HCT116 (cell line): ENCODE results near the gene PKN2. TPM values are rescaled to one million over a fixed set of nuclear protein-coding genes. Genes with fewer than 3 reads are reported as not detected.

ENCODE experiments used
- ATAC-seq: fragments of 200-7000 bp; cut with Tn5 transposase; 2 replicates; pipeline ENCODE4 v1.9.1; 2020; ENCODE audit warnings: mild to moderate bottlenecking, moderate library complexity
- BruUV-seq: library from RNA; stranded (reverse); fragments of 400-500 nt; replicated peaks from 2 replicates; lab custom pipeline; 2021; lab: Mats Ljungman, UMichigan
- CTCF ChIA-PET: fragments of 300-600 bp; sonication (Branson Sonifier 250); formaldehyde crosslinking; loops from one replicate; lab custom pipeline; 2021; ENCODE audit warnings: antibody characterized with exemption; lab: Charles Lee
- POLR2A ChIA-PET: fragments of 300-600, 350-600 bp; sonication (Branson Sonifier 250); formaldehyde crosslinking; loops from one replicate; lab custom pipeline; 2021; ENCODE audit warnings: antibody characterized with exemption; lab: Charles Lee
- RAD21 ChIA-PET, 2 experiments: fragments of 300-600 bp; sonication (Branson Sonifier 250); formaldehyde crosslinking; loops; one replicate each; lab custom pipeline; 2023; ENCODE audit warnings: low total read pairs in 2 of 2; ENCODE audit not compliant: uncharacterized antibody in 2 of 2, unreplicated experiment in 2 of 2, low non-redundant PET in 1 of 2; lab: Charles Lee
- DNase-seq: peaks from one replicate; pipeline ENCODE4 v3.0.0-alpha.2; 2010; ENCODE audit warnings: low read depth, low spot score
- H2AFZ ChIP-seq: fragments of 200-600 bp; shearing (Covaris generic), sonication (generic); 2 replicates; pipeline ENCODE4 v1.6.1; 2017; ENCODE audit warnings: low read depth, mixed run types, mixed read lengths, antibody characterized with exemption, low read length; ENCODE audit not compliant: poor library complexity, severe bottlenecking
- H3K27ac ChIP-seq: 2 replicates; pipeline ENCODE4 v1.5.1; 2012; ENCODE audit warnings: low read depth, low read length
- H3K27me3 ChIP-seq: fragments of 200-600 bp; sonication (generic); 2 replicates; pipeline ENCODE4 v1.6.1; 2016; ENCODE audit warnings: mixed run types, low read length, mixed read lengths; ENCODE audit not compliant: insufficient read depth
- H3K36me3 ChIP-seq, 2 experiments: fragments of 200-500 bp in 1 of 2; fragments of 200-600 bp in 1 of 2; sonication (Bioruptor generic) in 1 of 2; sonication (generic) in 1 of 2; 2 replicates each; pipeline versions ENCODE4 v1.5.1 to v1.6.1; 2014 to 2016; ENCODE audit warnings: low read length in 2 of 2, inconsistent platforms in 1 of 2, mixed read lengths in 1 of 2, mixed run types in 1 of 2; ENCODE audit not compliant: insufficient read depth in 2 of 2, control insufficient read depth in 1 of 2
- H3K4me1 ChIP-seq, 2 experiments: fragments of 200-600 bp in 1 of 2; sonication (generic) in 1 of 2; 2 replicates each; pipeline versions ENCODE4 v1.5.1 to v1.6.1; 2012 to 2017; ENCODE audit warnings: low read length in 2 of 2, inconsistent platforms in 1 of 2, mild to moderate bottlenecking in 1 of 2, mixed read lengths in 1 of 2, mixed run types in 1 of 2, moderate library complexity in 1 of 2; ENCODE audit not compliant: insufficient read depth in 2 of 2, control insufficient read depth in 1 of 2
- H3K4me2 ChIP-seq: fragments of 200-600 bp; sonication (generic); 2 replicates; pipeline ENCODE4 v1.6.1; 2017; ENCODE audit warnings: mixed run types, low read length, mixed read lengths
- H3K4me3 ChIP-seq, 2 experiments: fragments of 200-600 bp in 1 of 2; sonication (generic) in 1 of 2; replicated peaks in 1 of 2; 2 replicates each; pipeline ENCODE4 v1.5.1; 2011 to 2016; ENCODE audit warnings: low read length in 2 of 2, control low read depth in 1 of 2, low read depth in 1 of 2, mild to moderate bottlenecking in 1 of 2, mixed read lengths in 1 of 2, mixed run types in 1 of 2
- H3K79me2 ChIP-seq: fragments of 200-600 bp; sonication (generic); 2 replicates; pipeline ENCODE4 v1.6.1; 2017; ENCODE audit warnings: mild to moderate bottlenecking, mixed run types, low read length, moderate library complexity, mixed read lengths; ENCODE audit not compliant: insufficient read depth
- H3K9ac ChIP-seq: fragments of 200-600 bp; sonication (generic); 2 replicates; pipeline ENCODE4 v1.6.1; 2016; ENCODE audit warnings: low read length, mixed read lengths
- H3K9me2 ChIP-seq: fragments of 200-600 bp; sonication (generic), shearing (Covaris generic); 2 replicates; pipeline ENCODE4 v1.6.1; 2017; ENCODE audit warnings: mixed run types, mild to moderate bottlenecking, moderate library complexity; ENCODE audit not compliant: insufficient read depth
- H3K9me3 ChIP-seq, 2 experiments: fragments of 200-500 bp in 1 of 2; fragments of 200-600 bp in 1 of 2; sonication (Bioruptor generic) in 1 of 2; sonication (generic) in 1 of 2; 2 replicates each; pipeline ENCODE4 v1.6.1; 2014 to 2017; ENCODE audit warnings: low read length in 2 of 2, mixed read lengths in 2 of 2, inconsistent platforms in 1 of 2, low read depth in 1 of 2, mild to moderate bottlenecking in 1 of 2, mixed run types in 1 of 2, moderate library complexity in 1 of 2; ENCODE audit not compliant: control insufficient read depth in 1 of 2, insufficient read depth in 1 of 2
- H4K20me1 ChIP-seq: fragments of 200-600 bp; sonication (generic), shearing (Covaris generic); 2 replicates; pipeline ENCODE4 v1.6.1; 2017; ENCODE audit warnings: mixed run types, mild to moderate bottlenecking, moderate library complexity; ENCODE audit not compliant: insufficient read depth
- EGR1 ChIP-seq: IDR thresholded peaks from 2 replicates; pipeline ENCODE4 v1.6.1; 2012; ENCODE audit warnings: low read depth
- EZH2 ChIP-seq: fragments of 200-600 bp; sonication (generic); IDR thresholded peaks from 2 replicates; pipeline ENCODE4 v1.6.1; 2017; ENCODE audit warnings: antibody characterized with exemption, mixed run types
- EZH2phosphoT487 ChIP-seq: fragments of 200-600 bp; IDR thresholded peaks from 2 replicates; pipeline ENCODE4 v1.6.1; 2018; ENCODE audit warnings: antibody characterized with exemption, borderline replicate concordance
- FOSL1 ChIP-seq: IDR thresholded peaks from 2 replicates; pipeline ENCODE4 v1.6.1; 2012; ENCODE audit warnings: low read depth
- JUND ChIP-seq: IDR thresholded peaks from 2 replicates; pipeline ENCODE4 v1.6.1; 2012
- POLR2A ChIP-seq: IDR thresholded peaks from 2 replicates; pipeline ENCODE4 v1.7.0; 2011; ENCODE audit warnings: borderline replicate concordance; ENCODE audit not compliant: insufficient read depth, insufficient read length; ENCODE audit errors: extremely low read depth
- POLR2AphosphoS5 ChIP-seq: IDR thresholded peaks from 2 replicates; pipeline ENCODE4 v1.6.1; 2011; ENCODE audit warnings: mild to moderate bottlenecking, low read depth, low read length, moderate library complexity
- RAD21 ChIP-seq: IDR thresholded peaks from 2 replicates; pipeline ENCODE4 v1.6.1; 2012; ENCODE audit warnings: low read depth, mild to moderate bottlenecking
- SRF ChIP-seq: IDR thresholded peaks from 2 replicates; pipeline ENCODE4 v1.6.1; 2012; ENCODE audit warnings: low read depth
- TCF7L2 ChIP-seq: IDR thresholded peaks from 2 replicates; pipeline ENCODE4 v1.7.0; 2011; ENCODE audit warnings: borderline replicate concordance, inconsistent platforms; ENCODE audit not compliant: insufficient read depth, insufficient read length; ENCODE audit errors: extremely low read depth
- ZNF274 ChIP-seq: fragments of 200-500 bp; sonication (Bioruptor generic); IDR thresholded peaks from 2 replicates; pipeline ENCODE4 v1.6.1; 2014; ENCODE audit warnings: mild to moderate bottlenecking, low read depth, low read length, inconsistent platforms
- intact Hi-C: fragments of 100-400 bp; cut with micrococcal nuclease; formaldehyde crosslinking; loops from 2 replicates; pipeline ENCODE4 v1.10.0; 2022
- total RNA-seq: library from RNA; stranded (reverse); gene quantifications from one replicate; pipeline ENCODE4 v1.2.1, GENCODE V29; 2021; ENCODE audit not compliant: unreplicated experiment
- TF ChIP-seq, protein P1 (sequence below): IDR thresholded peaks from 2 replicates; pipeline ENCODE4 v1.6.1; 2012
- TF ChIP-seq, protein P2 (sequence below): IDR thresholded peaks from 2 replicates; pipeline ENCODE4 v1.6.1; 2012
- TF ChIP-seq, protein P3 (sequence below), 3 experiments: fragments of 200-600 bp in 1 of 3; sonication (generic) in 1 of 3; IDR thresholded peaks in 2 of 3; conservative IDR thresholded peaks in 1 of 3; 2 replicates each; pipeline ENCODE4 v1.5.1; 2012 to 2017; ENCODE audit warnings: low read depth in 2 of 3, low read length in 2 of 3, antibody characterized with exemption in 1 of 3, borderline replicate concordance in 1 of 3, control low read depth in 1 of 3, mild to moderate bottlenecking in 1 of 3, mixed read lengths in 1 of 3, mixed run types in 1 of 3, moderate library complexity in 1 of 3; ENCODE audit not compliant: insufficient read depth in 1 of 3
- TF ChIP-seq, protein P4 (sequence below): IDR thresholded peaks from 2 replicates; pipeline ENCODE4 v1.6.1; 2011; ENCODE audit warnings: mild to moderate bottlenecking, low read length, moderate library complexity; ENCODE audit not compliant: insufficient replicate concordance; ENCODE audit errors: extremely low read depth
- TF ChIP-seq, protein P5 (sequence below): IDR thresholded peaks from 2 replicates; pipeline ENCODE4 v1.6.1; 2012; ENCODE audit warnings: low read depth

Gene PKN2
- total RNA-seq, 1 experiment from 2014 or later, result 44.3 TPM

DNA sequence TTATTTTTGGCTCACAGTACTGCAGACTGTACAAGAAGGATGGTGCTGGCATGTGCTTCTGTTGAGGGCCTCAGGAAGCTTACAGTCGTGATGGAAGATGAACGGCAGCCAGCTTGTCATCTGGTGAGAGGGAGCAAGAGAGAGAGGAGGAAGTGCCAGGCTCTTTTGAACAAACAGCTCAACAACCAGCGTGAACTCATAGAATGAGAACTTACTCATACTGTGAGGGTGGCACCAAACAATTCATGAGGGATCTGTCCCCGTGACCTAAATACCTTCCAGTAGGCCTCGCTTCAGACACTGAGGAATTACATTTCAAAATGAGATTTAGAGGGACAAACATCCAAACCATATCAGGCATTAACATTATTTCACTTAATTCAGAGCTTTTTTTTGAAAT is 84.7 kb downstream of the PKN2 start:
- BruUV-seq, result no TSS peak
- TF ChIP-seq FOSL1, result no peak
- no peak for TF ChIP-seq EZH2phosphoT487
- TF ChIP-seq EZH2, result no peak
- TF ChIP-seq, protein P1, sequence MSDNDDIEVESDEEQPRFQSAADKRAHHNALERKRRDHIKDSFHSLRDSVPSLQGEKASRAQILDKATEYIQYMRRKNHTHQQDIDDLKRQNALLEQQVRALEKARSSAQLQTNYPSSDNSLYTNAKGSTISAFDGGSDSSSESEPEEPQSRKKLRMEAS, result no peak
- TF ChIP-seq JUND, result no peak
- no peak for TF ChIP-seq SRF
- no peak for TF ChIP-seq TCF7L2
- TF ChIP-seq, protein P2, sequence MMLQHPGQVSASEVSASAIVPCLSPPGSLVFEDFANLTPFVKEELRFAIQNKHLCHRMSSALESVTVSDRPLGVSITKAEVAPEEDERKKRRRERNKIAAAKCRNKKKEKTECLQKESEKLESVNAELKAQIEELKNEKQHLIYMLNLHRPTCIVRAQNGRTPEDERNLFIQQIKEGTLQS, result no peak
- no peak for TF ChIP-seq RAD21
- TF ChIP-seq POLR2A, result no peak
- TF ChIP-seq POLR2AphosphoS5, result no peak
- TF ChIP-seq, protein P3, sequence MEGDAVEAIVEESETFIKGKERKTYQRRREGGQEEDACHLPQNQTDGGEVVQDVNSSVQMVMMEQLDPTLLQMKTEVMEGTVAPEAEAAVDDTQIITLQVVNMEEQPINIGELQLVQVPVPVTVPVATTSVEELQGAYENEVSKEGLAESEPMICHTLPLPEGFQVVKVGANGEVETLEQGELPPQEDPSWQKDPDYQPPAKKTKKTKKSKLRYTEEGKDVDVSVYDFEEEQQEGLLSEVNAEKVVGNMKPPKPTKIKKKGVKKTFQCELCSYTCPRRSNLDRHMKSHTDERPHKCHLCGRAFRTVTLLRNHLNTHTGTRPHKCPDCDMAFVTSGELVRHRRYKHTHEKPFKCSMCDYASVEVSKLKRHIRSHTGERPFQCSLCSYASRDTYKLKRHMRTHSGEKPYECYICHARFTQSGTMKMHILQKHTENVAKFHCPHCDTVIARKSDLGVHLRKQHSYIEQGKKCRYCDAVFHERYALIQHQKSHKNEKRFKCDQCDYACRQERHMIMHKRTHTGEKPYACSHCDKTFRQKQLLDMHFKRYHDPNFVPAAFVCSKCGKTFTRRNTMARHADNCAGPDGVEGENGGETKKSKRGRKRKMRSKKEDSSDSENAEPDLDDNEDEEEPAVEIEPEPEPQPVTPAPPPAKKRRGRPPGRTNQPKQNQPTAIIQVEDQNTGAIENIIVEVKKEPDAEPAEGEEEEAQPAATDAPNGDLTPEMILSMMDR (IDR thresholded peaks at IDR 0.05 in 2 of 3, conservative IDR thresholded peaks at IDR 0.05 in 1 of 3; ENCODE audit: borderline replicate concordance in 1 of 3, insufficient read depth in 1 of 3, low read depth in 2 of 3, low read length in 2 of 3), result no peak
- TF ChIP-seq, protein P4, sequence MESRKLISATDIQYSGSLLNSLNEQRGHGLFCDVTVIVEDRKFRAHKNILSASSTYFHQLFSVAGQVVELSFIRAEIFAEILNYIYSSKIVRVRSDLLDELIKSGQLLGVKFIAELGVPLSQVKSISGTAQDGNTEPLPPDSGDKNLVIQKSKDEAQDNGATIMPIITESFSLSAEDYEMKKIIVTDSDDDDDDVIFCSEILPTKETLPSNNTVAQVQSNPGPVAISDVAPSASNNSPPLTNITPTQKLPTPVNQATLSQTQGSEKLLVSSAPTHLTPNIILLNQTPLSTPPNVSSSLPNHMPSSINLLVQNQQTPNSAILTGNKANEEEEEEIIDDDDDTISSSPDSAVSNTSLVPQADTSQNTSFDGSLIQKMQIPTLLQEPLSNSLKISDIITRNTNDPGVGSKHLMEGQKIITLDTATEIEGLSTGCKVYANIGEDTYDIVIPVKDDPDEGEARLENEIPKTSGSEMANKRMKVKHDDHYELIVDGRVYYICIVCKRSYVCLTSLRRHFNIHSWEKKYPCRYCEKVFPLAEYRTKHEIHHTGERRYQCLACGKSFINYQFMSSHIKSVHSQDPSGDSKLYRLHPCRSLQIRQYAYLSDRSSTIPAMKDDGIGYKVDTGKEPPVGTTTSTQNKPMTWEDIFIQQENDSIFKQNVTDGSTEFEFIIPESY, result no peak
- TF ChIP-seq, protein P5, sequence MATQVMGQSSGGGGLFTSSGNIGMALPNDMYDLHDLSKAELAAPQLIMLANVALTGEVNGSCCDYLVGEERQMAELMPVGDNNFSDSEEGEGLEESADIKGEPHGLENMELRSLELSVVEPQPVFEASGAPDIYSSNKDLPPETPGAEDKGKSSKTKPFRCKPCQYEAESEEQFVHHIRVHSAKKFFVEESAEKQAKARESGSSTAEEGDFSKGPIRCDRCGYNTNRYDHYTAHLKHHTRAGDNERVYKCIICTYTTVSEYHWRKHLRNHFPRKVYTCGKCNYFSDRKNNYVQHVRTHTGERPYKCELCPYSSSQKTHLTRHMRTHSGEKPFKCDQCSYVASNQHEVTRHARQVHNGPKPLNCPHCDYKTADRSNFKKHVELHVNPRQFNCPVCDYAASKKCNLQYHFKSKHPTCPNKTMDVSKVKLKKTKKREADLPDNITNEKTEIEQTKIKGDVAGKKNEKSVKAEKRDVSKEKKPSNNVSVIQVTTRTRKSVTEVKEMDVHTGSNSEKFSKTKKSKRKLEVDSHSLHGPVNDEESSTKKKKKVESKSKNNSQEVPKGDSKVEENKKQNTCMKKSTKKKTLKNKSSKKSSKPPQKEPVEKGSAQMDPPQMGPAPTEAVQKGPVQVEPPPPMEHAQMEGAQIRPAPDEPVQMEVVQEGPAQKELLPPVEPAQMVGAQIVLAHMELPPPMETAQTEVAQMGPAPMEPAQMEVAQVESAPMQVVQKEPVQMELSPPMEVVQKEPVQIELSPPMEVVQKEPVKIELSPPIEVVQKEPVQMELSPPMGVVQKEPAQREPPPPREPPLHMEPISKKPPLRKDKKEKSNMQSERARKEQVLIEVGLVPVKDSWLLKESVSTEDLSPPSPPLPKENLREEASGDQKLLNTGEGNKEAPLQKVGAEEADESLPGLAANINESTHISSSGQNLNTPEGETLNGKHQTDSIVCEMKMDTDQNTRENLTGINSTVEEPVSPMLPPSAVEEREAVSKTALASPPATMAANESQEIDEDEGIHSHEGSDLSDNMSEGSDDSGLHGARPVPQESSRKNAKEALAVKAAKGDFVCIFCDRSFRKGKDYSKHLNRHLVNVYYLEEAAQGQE, result no peak
- no peak for TF ChIP-seq ZNF274
- TF ChIP-seq EGR1, result no peak
- Histone ChIP-seq H3K4me1 (peaks cover 20 to 38% of the 10 kb centered on the region in 2 experiments), H3K79me2 (peaks cover 37% of the 10 kb centered on the region), H2AFZ (no peak overlapping the region), H3K27ac (no peak overlapping the region), H3K9ac (no peak overlapping the region), H4K20me1 (no peaks in the 10 kb centered on the region), H3K4me2 (no peak overlapping the region), H3K4me3 (no peak overlapping the region), H3K27me3 (no peaks in the 10 kb centered on the region), H3K9me3 (no peaks in the 10 kb centered on the region), H3K36me3 (0 out of 4 replicates have a peak, but pooled peaks cover 0 to 2% of the 10 kb centered on the region in 2 experiments), H3K9me2 (no peaks in the 10 kb centered on the region)
- intact Hi-C loops, result no loop called here
- no peak for DNase-seq
- no peak for ATAC-seq
- ChIA-PET CTCF (no interaction called here), RAD21 (no interaction called here), POLR2A (no interaction called here)
